ENCODE measurements around the gene ARL5C.
"Not testable (repeated sequence)": the region's sequence is repeated elsewhere in the genome, so short reads cannot be mapped to it uniquely, and the experiment has no call there.

Gene ARL5C

GRCh38 chr17:39169518-39169917 is 3.6 kb upstream of the ARL5C start:
- H3K4me1 ChIP-seq (ENCODE audit: control insufficient read depth, insufficient read depth, low read length) = peaks cover 5% of the 10 kb centered on the region
- H3K9me3 ChIP-seq (ENCODE audit: control insufficient read depth, low read length) = no peaks in the 10 kb centered on the region
- no peak overlapping the region for H3K4me3 ChIP-seq (ENCODE audit: insufficient read depth, low read depth, low read length)
- H3K27me3 ChIP-seq (ENCODE audit: control insufficient read depth, insufficient read depth, low read length, poor library complexity, severe bottlenecking) = peaks cover 26% of the 10 kb centered on the region
- 84 to 93% methylated on average over 3 of the region's 3 CpGs for WGBS, 2 experiments
- no peaks in the 10 kb centered on the region for H3K36me3 ChIP-seq (ENCODE audit: control insufficient read depth, insufficient read depth, low read length)
- H3K27ac ChIP-seq (ENCODE audit: insufficient read depth, low read depth, low read length, poor library complexity, severe bottlenecking) = no peak overlapping the region

DNA sequence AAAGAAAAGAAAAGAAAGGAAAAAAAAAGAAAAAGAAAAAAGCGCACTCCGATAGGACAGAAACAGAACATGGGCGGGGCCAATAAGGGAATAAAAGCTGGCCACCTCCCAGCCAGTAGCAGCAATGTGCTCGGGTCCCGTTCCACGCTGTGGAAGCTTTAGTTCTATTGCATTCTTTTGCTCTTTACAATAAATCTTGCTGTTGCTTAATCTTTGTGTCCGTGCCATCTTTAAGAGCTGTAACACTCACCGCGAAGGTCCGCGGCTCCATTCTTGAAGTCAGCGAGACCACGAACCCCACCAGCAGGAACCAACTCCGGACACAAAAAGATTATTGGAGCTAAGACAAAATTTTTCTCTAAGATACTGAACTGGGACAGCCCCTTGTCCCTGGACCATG is 3.1 kb upstream of the ARL5C start:
- peaks cover 3% of the 10 kb centered on the region for H3K4me1 ChIP-seq (ENCODE audit: control insufficient read depth, insufficient read depth, low read length)
- no peak overlapping the region for H3K27ac ChIP-seq (ENCODE audit: insufficient read depth, low read depth, low read length, poor library complexity, severe bottlenecking)
- no peaks in the 10 kb centered on the region for H3K36me3 ChIP-seq (ENCODE audit: control insufficient read depth, insufficient read depth, low read length)
- H3K9me3 ChIP-seq (ENCODE audit: control insufficient read depth, low read length) = no peaks in the 10 kb centered on the region
- 93 to 97% methylated on average over 14 of the region's 14 CpGs for WGBS, 2 experiments
- H3K4me3 ChIP-seq (ENCODE audit: insufficient read depth, low read depth, low read length) = no peak overlapping the region
- H3K27me3 ChIP-seq (ENCODE audit: control insufficient read depth, insufficient read depth, low read length, poor library complexity, severe bottlenecking) = peaks cover 26% of the 10 kb centered on the region

GRCh38 chr17:39168503-39168902 is 2.5 kb upstream of the ARL5C start:
- H3K4me3 ChIP-seq (ENCODE audit: insufficient read depth, low read depth, low read length); H3K9me3 ChIP-seq (ENCODE audit: control insufficient read depth, low read length); H3K36me3 ChIP-seq (ENCODE audit: control insufficient read depth, insufficient read depth, low read length); H3K27ac ChIP-seq (ENCODE audit: insufficient read depth, low read depth, low read length, poor library complexity, severe bottlenecking); H3K4me1 ChIP-seq (ENCODE audit: control insufficient read depth, insufficient read depth, low read length): not testable (repeated sequence)
- H3K27me3 ChIP-seq (ENCODE audit: control insufficient read depth, insufficient read depth, low read length, poor library complexity, severe bottlenecking) = peaks cover 26% of the 10 kb centered on the region
- WGBS, 2 experiments = 94 to 95% methylated on average over 10 of the region's 10 CpGs

GRCh38 chr17:39167476-39167875 is 1.5 kb upstream of the ARL5C start:
- Histone ChIP-seq H3K27me3 (ENCODE audit: control insufficient read depth, insufficient read depth, low read length, poor library complexity, severe bottlenecking) (peaks cover 26% of the 10 kb centered on the region), H3K36me3 (ENCODE audit: control insufficient read depth, insufficient read depth, low read length) (no peaks in the 10 kb centered on the region), H3K27ac (ENCODE audit: insufficient read depth, low read depth, low read length, poor library complexity, severe bottlenecking) (no peak overlapping the region), H3K4me1 (ENCODE audit: control insufficient read depth, insufficient read depth, low read length) (peaks cover 3% of the 10 kb centered on the region), H3K4me3 (ENCODE audit: insufficient read depth, low read depth, low read length) (no peak overlapping the region), H3K9me3 (ENCODE audit: control insufficient read depth, low read length) (no peaks in the 10 kb centered on the region)
- WGBS, 2 experiments = 68 to 77% methylated on average over 2 of the region's 2 CpGs

GRCh38 chr17:39166437-39167335 is 725 bp upstream of the ARL5C start:
- WGBS, 2 experiments = 65 to 70% methylated on average over 7 of the region's 7 CpGs
- Histone ChIP-seq H3K9me3 (ENCODE audit: control insufficient read depth, low read length) (no peaks in the 10 kb centered on the region), H3K27me3 (ENCODE audit: control insufficient read depth, insufficient read depth, low read length, poor library complexity, severe bottlenecking) (peaks cover 26% of the 10 kb centered on the region), H3K27ac (ENCODE audit: insufficient read depth, low read depth, low read length, poor library complexity, severe bottlenecking) (no peak overlapping the region), H3K36me3 (ENCODE audit: control insufficient read depth, insufficient read depth, low read length) (no peaks in the 10 kb centered on the region), H3K4me1 (ENCODE audit: control insufficient read depth, insufficient read depth, low read length) (peaks cover 3% of the 10 kb centered on the region), H3K4me3 (ENCODE audit: insufficient read depth, low read depth, low read length) (no peak overlapping the region)

- Histone ChIP-seq H3K4me3 (ENCODE audit: insufficient read depth, low read depth, low read length) (peak overlapping the region; percentile 62), H3K9me3 (ENCODE audit: control insufficient read depth, low read length) (no peaks in the 10 kb centered on the region), H3K36me3 (ENCODE audit: control insufficient read depth, insufficient read depth, low read length) (no peaks in the 10 kb centered on the region), H3K27ac (ENCODE audit: insufficient read depth, low read depth, low read length, poor library complexity, severe bottlenecking) (no peak overlapping the region), H3K4me1 (ENCODE audit: control insufficient read depth, insufficient read depth, low read length) (peaks cover 3% of the 10 kb centered on the region), H3K27me3 (ENCODE audit: control insufficient read depth, insufficient read depth, low read length, poor library complexity, severe bottlenecking) (peaks cover 26% of the 10 kb centered on the region)
- WGBS, 2 experiments = 33 to 40% methylated on average over 51 of the region's 51 CpGs
These were observed 652 bp downstream of the ARL5C start for GRCh38 chr17:39165178-39165840.

DNA sequence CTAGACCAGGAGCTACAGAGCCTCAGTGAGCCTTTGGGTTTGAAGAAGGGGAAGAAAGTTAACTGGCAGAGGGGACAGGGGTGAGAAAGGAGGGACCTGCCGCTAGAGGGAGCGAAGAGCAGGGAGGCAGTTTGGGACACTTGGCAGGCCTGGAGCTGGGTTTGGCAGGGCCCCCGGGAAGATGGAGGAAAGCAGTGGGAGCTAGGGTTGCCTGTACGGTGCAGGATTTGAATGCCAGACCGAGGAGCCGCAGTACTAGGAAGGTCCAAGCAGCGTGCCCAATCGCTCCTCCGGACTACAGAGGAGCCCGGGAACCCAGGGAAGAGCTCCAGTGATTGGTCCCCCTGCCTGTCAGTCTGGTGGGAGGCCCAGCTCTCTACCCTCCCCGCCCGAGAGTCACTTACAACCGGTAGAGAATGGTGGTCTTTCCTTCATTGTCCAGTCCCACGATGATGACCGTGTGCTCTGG is 1.3 kb downstream of the ARL5C start:
- Histone ChIP-seq H3K4me1 (ENCODE audit: control insufficient read depth, insufficient read depth, low read length) (peaks cover 3% of the 10 kb centered on the region), H3K4me3 (ENCODE audit: insufficient read depth, low read depth, low read length) (peak overlapping the region; percentile 62), H3K9me3 (ENCODE audit: control insufficient read depth, low read length) (no peaks in the 10 kb centered on the region), H3K36me3 (ENCODE audit: control insufficient read depth, insufficient read depth, low read length) (no peaks in the 10 kb centered on the region), H3K27ac (ENCODE audit: insufficient read depth, low read depth, low read length, poor library complexity, severe bottlenecking) (no peak overlapping the region), H3K27me3 (ENCODE audit: control insufficient read depth, insufficient read depth, low read length, poor library complexity, severe bottlenecking) (peaks cover 26% of the 10 kb centered on the region)
- 3 to 4% methylated on average over 15 of the region's 15 CpGs for WGBS, 2 experiments

- no peaks in the 10 kb centered on the region for H3K9me3 ChIP-seq (ENCODE audit: control insufficient read depth, low read length)
- no peak overlapping the region for H3K4me3 ChIP-seq (ENCODE audit: insufficient read depth, low read depth, low read length)
- 97 to 98% methylated on average over 2 of the region's 2 CpGs for WGBS, 2 experiments
- no peak overlapping the region for H3K27ac ChIP-seq (ENCODE audit: insufficient read depth, low read depth, low read length, poor library complexity, severe bottlenecking)
- H3K36me3 ChIP-seq (ENCODE audit: control insufficient read depth, insufficient read depth, low read length) = no peaks in the 10 kb centered on the region
- H3K4me1 ChIP-seq (ENCODE audit: control insufficient read depth, insufficient read depth, low read length) = no peaks in the 10 kb centered on the region
- H3K27me3 ChIP-seq (ENCODE audit: control insufficient read depth, insufficient read depth, low read length, poor library complexity, severe bottlenecking) = peaks cover 21% of the 10 kb centered on the region
These were observed 4.0 kb downstream of the ARL5C start for GRCh38 chr17:39161962-39162361.

- no peaks in the 10 kb centered on the region for H3K9me3 ChIP-seq (ENCODE audit: control insufficient read depth, low read length)
- no peak overlapping the region for H3K27ac ChIP-seq (ENCODE audit: insufficient read depth, low read depth, low read length, poor library complexity, severe bottlenecking)
- no peaks in the 10 kb centered on the region for H3K27me3 ChIP-seq (ENCODE audit: control insufficient read depth, insufficient read depth, low read length, poor library complexity, severe bottlenecking)
- WGBS, 2 experiments = 93 to 94% methylated on average over 2 of the region's 2 CpGs
- H3K4me1 ChIP-seq (ENCODE audit: control insufficient read depth, insufficient read depth, low read length) = no peaks in the 10 kb centered on the region
- H3K36me3 ChIP-seq (ENCODE audit: control insufficient read depth, insufficient read depth, low read length) = no peaks in the 10 kb centered on the region
- H3K4me3 ChIP-seq (ENCODE audit: insufficient read depth, low read depth, low read length) = no peak overlapping the region
These were observed 7.3 kb downstream of the ARL5C start for GRCh38 chr17:39158623-39159022.

DNA sequence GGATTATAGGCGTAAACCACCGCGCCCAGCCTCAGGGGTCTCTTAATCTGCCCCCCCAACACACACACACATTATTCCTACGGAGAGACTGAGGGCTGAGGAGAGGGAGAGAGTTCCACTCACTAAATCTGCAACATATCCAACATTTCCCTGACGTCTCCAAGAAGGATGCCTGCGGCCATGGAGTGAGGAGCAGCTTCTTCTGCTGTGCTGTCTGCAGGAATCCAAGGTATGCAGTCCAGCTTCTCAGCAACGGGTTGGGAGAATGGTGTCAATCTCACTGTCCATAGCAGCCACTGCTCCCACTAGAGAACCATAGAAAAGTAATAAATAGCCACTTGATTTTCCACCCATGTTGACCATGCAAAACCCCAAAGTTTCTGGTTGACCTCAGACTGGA is 9.5 kb downstream of the ARL5C start:
- 86 to 88% methylated on average over 7 of the region's 7 CpGs for WGBS, 2 experiments
- Histone ChIP-seq H3K36me3 (ENCODE audit: control insufficient read depth, insufficient read depth, low read length) (no peaks in the 10 kb centered on the region), H3K27me3 (ENCODE audit: control insufficient read depth, insufficient read depth, low read length, poor library complexity, severe bottlenecking) (peaks cover 12% of the 10 kb centered on the region), H3K9me3 (ENCODE audit: control insufficient read depth, low read length) (no peaks in the 10 kb centered on the region), H3K27ac (ENCODE audit: insufficient read depth, low read depth, low read length, poor library complexity, severe bottlenecking) (no peak overlapping the region), H3K4me3 (ENCODE audit: insufficient read depth, low read depth, low read length) (no peak overlapping the region), H3K4me1 (ENCODE audit: control insufficient read depth, insufficient read depth, low read length) (no peaks in the 10 kb centered on the region)

All from ectodermal cell (in vitro differentiated cells).